Gastrocnemius medialis (tissue), 4 donors: Measurements from ENCODE around the gene PARD3. TPM values are rescaled to one million over a fixed set of nuclear protein-coding genes. Genes with fewer than 3 reads are reported as not detected.
A peak's percentile ranks its signal among the peaks of the same experiment; 100 is the strongest.

Experiments used
- ATAC-seq, 2 donors: fragments of 150-250 bp; one replicate each; pipeline ENCODE4 v1.9.1; 2016
- DNase-seq, 2 donors: peaks; one replicate each; pipeline ENCODE4 v3.0.0-alpha.2; 2019
- H3K27ac ChIP-seq, 4 donors: fragments of 200-600 bp; sonication (generic); 1 replicate in 1 of 4; 2 replicates in 3 of 4; pipeline ENCODE4 v1.5.1; 2016 to 2018; ENCODE audit warnings: mild to moderate bottlenecking in 2 of 4, moderate library complexity in 1 of 4
- H3K27me3 ChIP-seq, 3 donors: fragments of 200-600 bp; sonication (generic) in 2 of 3; 1 replicate in 1 of 3; 2 replicates in 2 of 3; pipeline versions ENCODE4 v1.5.1 to v1.6.0; 2016 to 2019; ENCODE audit warnings: mild to moderate bottlenecking in 1 of 3, moderate library complexity in 1 of 3
- H3K36me3 ChIP-seq, 2 donors: fragments of 200-600 bp; sonication (generic) in 1 of 2; one replicate each; pipeline ENCODE4 v1.5.1; 2017 to 2018
- H3K4me1 ChIP-seq, 2 donors: fragments of 200-600 bp; sonication (generic) in 1 of 2; one replicate each; pipeline ENCODE4 v1.5.1; 2016 to 2017; ENCODE audit warnings: mild to moderate bottlenecking in 2 of 2
- H3K4me3 ChIP-seq, 4 donors: fragments of 200-600 bp; sonication (generic) in 3 of 4; 1 replicate in 1 of 4; 2 replicates in 3 of 4; pipeline ENCODE4 v1.5.1; 2016 to 2019; ENCODE audit warnings: mild to moderate bottlenecking in 2 of 4
- H3K9me3 ChIP-seq, 3 donors: fragments of 200-600 bp; sonication (generic) in 2 of 3; 1 replicate in 1 of 3; 2 replicates in 2 of 3; pipeline ENCODE4 v1.5.1; 2016 to 2019
- CTCF ChIP-seq, 5 experiments: fragments of 450-650 bp in 3 of 5; fragments of 200-600 bp in 2 of 5; sonication (generic) in 2 of 5; IDR thresholded peaks in 4 of 5; conservative IDR thresholded peaks in 1 of 5; 1 replicate in 4 of 5; 2 replicates in 1 of 5; pipeline ENCODE4 v1.5.1; 2016 to 2019; ENCODE audit warnings: antibody characterized with exemption in 5 of 5, mild to moderate bottlenecking in 3 of 5, moderate library complexity in 3 of 5
- POLR2A ChIP-seq, 2 donors: fragments of 450-650 bp; IDR thresholded peaks; one replicate each; pipeline ENCODE4 v1.6.1; 2017; ENCODE audit warnings: antibody characterized with exemption in 2 of 2, mild to moderate bottlenecking in 2 of 2, moderate library complexity in 2 of 2
- in situ Hi-C, 4 donors: fragments of 200-750 bp; cut with MboI; loops; one replicate each; pipeline versions ENCODE4 v1.15.0 to v1.8.0; 2017; ENCODE audit warnings: low sequenced_read_pairs in 4 of 4
- intact Hi-C: fragments of 100-400 bp; cut with DNase I; formaldehyde crosslinking; loops from one replicate; pipeline ENCODE4 v1.15.1; 2023; ENCODE audit warnings: low total_unique reads
- total RNA-seq, 4 donors: library from RNA; depleted of rRNA; stranded (reverse); fragments of >200 nt; gene quantifications; one replicate each; pipeline versions ENCODE4 v1.1.0 to v1.2.3, GENCODE V29; 2016

The PARD3 gene
- total RNA-seq, 4 donors from 2014 or later: 64.6 to 75.8 (median 68.3) TPM

GRCh38 chr10:34535872-34536271 is 279.2 kb downstream of the PARD3 start:
- H3K27ac ChIP-seq: no peak overlapping the region
- TF ChIP-seq CTCF (IDR thresholded peaks at IDR 0.05 in 4 of 5, conservative IDR thresholded peaks at IDR 0.05 in 1 of 5): no peak
- TF ChIP-seq POLR2A (IDR thresholded peaks at IDR 0.05): no peak
- no peak for DNase-seq
- in situ Hi-C loops (no loop called here), intact Hi-C loops (loop anchor here (5.0 kb wide), 1 partner anchor 101 kb away; no protein-coding TSS in a partner anchor)
- no peak overlapping the region for H3K4me3 ChIP-seq
- H3K4me1 ChIP-seq: peaks cover 7 to 28% of the 10 kb centered on the region in 2 donors
- no peaks in the 10 kb centered on the region for H3K9me3 ChIP-seq
- H3K36me3 ChIP-seq: no peaks in the 10 kb centered on the region
- H3K27me3 ChIP-seq: no peaks in the 10 kb centered on the region
- no peak for ATAC-seq

GRCh38 chr10:34530778-34531177 is 284.3 kb downstream of the PARD3 start:
- ATAC-seq: no peak
- H3K27ac ChIP-seq: no peak overlapping the region
- H3K27me3 ChIP-seq: no peaks in the 10 kb centered on the region
- DNase-seq: no peak
- no peaks in the 10 kb centered on the region for H3K36me3 ChIP-seq
- TF ChIP-seq CTCF (IDR thresholded peaks at IDR 0.05 in 4 of 5, conservative IDR thresholded peaks at IDR 0.05 in 1 of 5): no peak
- no peak for TF ChIP-seq POLR2A (IDR thresholded peaks at IDR 0.05)
- H3K4me3 ChIP-seq: no peak overlapping the region
- in situ Hi-C loops (no loop called here), intact Hi-C loops (no loop called here)
- H3K4me1 ChIP-seq: peaks cover 27 to 30% of the 10 kb centered on the region in 2 donors
- no peaks in the 10 kb centered on the region for H3K9me3 ChIP-seq

GRCh38 chr10:34528320-34528719 is 286.8 kb downstream of the PARD3 start:
- no peak overlapping the region for H3K27ac ChIP-seq
- H3K9me3 ChIP-seq: no peaks in the 10 kb centered on the region
- H3K4me3 ChIP-seq: no peak overlapping the region
- peaks cover 23 to 29% of the 10 kb centered on the region in 2 donors for H3K4me1 ChIP-seq
- no peak for TF ChIP-seq POLR2A (IDR thresholded peaks at IDR 0.05)
- no peak for TF ChIP-seq CTCF (IDR thresholded peaks at IDR 0.05 in 4 of 5, conservative IDR thresholded peaks at IDR 0.05 in 1 of 5)
- no peaks in the 10 kb centered on the region for H3K27me3 ChIP-seq
- H3K36me3 ChIP-seq: no peaks in the 10 kb centered on the region
- DNase-seq (no peak), ATAC-seq (peak; percentile 38 to 58)
- intact Hi-C loops: no loop called here
- in situ Hi-C loops: no loop called here

GRCh38 chr10:34526758-34527730 is 288.1 kb downstream of the PARD3 start:
- TF ChIP-seq CTCF (IDR thresholded peaks at IDR 0.05 in 4 of 5, conservative IDR thresholded peaks at IDR 0.05 in 1 of 5) (no peak), POLR2A (IDR thresholded peaks at IDR 0.05) (no peak)
- in situ Hi-C loops (no loop called here), intact Hi-C loops (no loop called here)
- no peaks in the 10 kb centered on the region for H3K27me3 ChIP-seq
- DNase-seq: no peak
- peak in 1 of 2 donors; percentile 46 for ATAC-seq
- H3K9me3 ChIP-seq: no peaks in the 10 kb centered on the region
- H3K4me1 ChIP-seq: peaks cover 23 to 29% of the 10 kb centered on the region in 2 donors
- no peak overlapping the region for H3K4me3 ChIP-seq
- peak overlapping the region in 1 of 4 donors; percentile 50 for H3K27ac ChIP-seq
- no peaks in the 10 kb centered on the region for H3K36me3 ChIP-seq
